GM18499 (cell line): ENCODE measurements around the gene ATP5F1D.

ENCODE experiments used
- ATAC-seq: cut with Tn5 transposase; IDR thresholded peaks from one replicate; pipeline ENCODE4 v1.9.1; 2021; ENCODE audit warnings: moderate number of reproducible peaks; ENCODE audit not compliant: insufficient read depth, unreplicated experiment

Gene ATP5F1D

DNA sequence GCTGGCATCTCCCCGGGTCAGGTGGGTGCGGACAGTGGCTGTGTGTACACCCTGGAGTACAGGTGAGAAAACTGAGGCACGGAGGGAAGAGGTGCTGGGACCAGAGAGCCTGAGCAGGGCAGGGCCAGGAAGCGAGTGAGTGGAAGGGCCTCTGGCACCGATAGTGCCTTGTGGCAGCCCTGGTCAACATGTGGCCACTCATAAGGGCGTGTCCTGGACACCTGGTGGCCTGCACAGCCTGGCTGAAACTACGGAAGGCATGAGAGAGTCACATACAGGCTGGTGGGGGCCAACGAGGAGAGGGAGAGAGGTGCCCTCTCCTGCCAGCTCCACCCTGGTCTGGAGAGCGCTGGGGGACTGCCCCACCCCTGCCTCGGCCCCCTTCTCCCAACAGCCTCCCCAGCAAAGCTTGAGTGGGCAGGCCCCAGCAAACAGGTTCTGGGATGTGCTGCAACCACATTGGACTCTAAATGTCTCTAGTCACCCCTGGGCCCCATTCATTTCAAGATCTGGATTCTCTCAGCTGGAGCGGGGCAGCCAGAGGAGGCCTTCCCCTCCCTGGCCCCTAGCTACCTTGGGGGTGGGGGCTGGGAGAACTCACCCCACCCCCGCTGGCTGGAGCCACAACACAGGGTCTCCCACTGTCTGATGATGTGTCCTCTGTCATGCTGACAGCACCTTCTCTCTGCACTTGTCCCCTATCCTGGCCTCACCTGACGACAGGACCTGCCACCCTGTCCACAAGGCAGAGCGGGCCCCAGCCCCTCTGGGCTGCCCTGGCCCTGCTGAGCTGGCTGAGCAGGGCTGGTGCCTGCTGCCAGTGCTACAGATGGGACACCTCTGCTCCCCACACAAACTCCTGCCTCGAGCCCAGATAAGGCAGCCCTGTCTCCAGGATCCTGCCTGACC, 9.6 kb upstream of the ATP5F1D start:
- no peak for ATAC-seq

DNA sequence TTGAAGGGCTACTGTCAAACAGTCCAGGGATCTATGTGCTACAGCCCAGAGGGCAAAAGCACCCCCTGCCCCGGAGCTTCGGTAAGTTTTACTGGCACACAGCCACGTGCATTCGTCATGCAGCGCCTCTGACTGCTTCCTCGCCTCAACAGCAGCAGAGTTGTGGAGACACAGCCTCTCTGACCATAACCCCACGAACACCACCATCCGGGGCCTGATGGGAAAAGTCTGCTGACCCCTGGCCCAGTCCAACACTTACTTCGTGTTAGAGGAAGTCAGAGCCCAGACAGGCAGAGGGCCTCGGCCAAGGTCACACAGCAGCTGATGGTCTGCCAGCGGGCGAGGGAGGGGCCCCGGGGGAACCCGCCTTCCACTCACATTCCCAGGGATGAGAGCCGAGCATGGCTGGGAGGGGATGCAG, 8.9 kb upstream of the ATP5F1D start:
- no peak for ATAC-seq

DNA sequence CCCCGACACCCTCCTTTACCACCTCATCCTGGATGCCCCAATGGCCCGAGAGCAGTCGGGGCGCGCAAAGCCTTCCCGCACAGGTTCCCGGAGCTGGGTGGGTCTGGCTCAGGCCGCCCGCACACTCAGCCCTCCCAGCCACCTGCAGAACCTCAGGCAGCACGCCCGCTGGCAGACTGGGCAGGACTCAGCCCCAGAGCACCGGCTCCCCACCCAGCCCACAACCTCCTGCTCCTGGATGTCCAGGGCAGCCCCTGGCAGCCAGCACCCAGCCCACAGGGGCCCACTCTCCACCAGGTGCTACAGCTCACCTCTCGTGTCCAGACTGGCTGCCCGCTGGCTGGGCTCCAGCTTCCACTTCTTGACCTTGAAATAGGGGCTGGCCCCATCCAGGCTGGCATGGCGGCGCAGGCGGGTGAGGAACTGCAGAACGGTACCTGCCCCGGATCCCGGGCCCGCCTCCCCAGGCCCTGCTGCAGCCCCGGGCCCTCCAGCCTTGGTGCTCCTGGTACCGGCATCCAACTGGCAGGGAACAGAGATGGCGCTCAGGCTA, 8.4 kb upstream of the ATP5F1D start:
- no peak for ATAC-seq

DNA sequence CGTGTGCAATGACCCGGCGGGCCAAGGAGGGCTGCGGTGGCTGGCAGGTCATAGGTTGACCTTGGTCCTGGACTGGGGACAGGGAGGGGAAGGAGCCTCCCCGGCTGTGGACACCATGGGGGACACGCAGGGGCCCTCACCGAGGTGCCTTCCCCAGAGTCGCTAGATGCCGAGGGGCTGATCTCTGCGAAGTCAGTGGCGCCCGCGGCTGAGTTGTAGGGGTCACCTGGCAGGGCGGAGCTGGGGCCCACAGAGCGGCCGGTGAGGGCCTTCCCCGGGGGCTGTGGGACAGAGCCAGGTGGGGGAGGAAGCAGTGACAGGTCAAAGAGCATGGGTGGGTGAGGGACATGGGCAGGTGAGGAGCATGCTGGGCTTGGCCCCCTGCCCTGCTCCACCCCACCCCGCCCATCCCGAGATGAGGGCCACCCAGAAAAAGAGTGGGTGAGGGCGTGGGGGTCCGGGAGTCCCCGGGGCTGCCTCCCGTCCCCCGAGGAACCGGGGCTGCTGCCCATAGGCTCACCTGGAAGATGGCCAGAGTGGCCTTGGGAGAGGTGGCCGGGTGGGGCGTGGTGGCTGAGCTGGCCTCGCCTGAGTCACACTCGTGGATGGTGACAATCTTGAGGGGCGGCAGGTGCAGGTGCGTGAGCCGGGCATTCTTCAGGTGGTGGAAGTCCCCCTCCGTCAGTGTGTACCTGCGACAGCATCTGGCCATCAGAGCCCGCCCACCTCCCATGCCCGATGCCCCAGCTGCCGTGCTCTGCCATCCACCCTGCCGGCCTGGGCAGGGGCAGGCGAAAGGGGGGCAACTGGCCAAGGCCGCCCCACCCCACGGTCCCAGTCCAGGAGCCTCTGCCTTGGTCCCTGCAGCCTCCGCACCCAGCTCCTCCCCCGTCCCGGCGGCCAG, 7.2 kb upstream of the ATP5F1D start:
- no peak for ATAC-seq

DNA sequence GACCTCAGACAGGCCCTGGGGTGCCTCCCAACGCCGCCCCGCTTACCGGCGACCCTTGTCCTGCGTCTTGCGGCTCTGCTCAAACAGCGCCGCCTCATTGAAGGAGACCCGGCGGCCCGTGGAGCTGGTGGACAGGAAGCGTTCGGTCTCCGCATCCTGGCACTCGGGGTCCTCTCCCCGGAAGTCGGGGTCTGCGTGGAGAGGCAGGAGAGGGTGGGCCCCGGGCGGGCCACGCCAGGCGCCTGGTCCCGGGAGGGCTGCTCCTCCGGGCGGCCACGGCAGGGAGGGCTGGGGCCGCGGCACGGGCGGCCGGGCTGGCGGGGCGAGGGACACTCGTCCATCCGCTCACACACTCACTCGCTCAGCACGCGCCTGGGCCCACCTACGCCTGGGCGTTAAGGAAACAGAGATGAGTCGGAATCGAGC, 6.6 kb upstream of the ATP5F1D start:
- no peak for ATAC-seq

DNA sequence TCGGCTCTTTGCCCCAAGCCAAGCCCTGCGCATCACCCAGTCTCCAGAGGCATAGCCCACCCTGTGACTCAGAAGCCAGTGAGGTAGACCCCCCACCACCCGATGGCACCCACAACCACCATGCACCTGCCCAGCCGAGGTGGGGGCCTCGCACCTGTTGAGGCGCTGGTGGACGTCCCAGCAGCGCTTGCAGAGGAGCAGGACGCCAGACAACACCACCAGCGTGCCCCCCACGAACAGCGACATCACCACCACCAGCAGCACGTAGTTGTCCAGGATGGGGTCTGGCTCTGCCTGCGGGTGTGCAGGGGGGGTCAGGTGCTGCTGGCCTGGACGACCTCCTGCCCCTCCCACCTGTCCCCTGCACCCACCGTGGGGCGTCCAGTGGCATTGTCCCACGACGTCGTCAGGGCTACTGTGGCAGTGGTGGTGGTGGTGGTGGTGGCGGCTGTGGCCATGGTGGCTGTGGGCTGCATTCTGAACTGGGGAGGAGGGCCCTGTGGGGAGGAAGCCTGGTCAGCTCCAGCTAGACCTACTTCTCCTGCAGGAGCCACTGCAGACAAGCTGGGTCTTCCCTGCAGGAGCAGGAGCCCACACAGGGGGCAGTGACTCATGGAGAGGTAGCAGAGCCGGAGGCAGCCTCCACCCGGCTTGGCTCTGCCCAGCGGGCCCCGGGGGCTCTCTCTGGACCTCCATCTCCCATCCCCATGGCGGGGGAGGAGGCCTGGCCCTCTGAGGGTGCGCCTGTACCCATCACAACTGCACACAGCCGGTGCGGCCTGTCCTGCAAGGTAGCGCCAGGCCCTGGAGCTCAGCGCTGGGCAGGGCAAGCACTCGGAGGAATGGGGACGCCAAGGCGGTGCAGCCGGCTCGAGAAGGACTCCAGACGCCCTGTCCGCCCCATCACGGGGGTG, 5.7 kb upstream of the ATP5F1D start:
- ATAC-seq, result no peak

DNA sequence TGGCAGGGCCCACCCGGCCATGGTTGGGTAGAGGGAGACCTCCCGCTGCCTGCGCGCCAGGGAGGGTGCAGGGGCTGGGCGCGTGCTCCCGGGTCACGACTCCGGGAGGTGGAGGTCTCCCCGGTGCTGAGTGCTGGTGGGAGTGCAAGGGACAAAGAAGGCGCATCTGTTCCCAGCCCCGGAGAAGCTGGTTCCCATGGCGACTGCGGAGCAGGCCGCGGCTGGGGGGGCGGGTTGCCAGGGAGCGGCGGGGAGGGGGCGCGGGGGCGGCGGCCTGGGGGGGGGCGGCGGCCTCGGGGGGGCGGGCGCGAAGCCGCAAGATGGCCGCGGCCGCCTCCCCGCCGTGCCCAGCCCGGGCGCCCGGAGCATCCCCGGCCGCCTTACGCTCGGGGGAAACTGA, 5.0 kb upstream of the ATP5F1D start:
- no peak for ATAC-seq

DNA sequence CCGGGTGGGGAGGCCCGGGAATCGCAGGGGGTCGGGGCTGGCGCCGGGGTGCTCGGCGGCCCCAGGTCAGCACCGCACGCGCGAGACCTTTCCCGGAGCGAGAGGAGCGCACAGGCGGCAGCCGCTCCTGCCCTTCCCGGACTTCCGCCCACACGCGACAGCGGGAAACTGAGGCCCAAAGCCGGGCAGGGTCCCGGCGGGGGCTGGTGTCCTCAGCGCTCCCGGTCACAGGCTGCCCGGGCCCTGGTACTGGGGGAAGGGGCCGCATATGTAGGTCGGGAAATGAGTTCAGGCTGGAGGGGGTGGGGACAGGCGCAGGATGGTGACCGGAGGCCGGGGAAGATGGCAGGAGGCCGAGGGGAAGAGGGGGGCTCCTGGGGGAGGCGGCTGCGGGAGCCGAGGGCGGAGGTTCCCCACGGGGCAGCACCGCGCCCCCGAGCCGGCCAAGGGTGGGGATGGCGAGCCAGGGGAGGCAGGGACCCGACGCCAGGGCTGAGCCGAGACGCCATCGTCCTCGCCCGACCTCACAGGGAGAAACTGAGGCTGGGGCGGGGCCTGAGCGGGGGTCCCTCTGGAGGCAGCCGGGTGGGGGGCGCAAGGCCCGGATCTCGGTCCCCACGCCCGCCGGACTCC, 4.4 kb upstream of the ATP5F1D start:
- ATAC-seq, result no peak

DNA sequence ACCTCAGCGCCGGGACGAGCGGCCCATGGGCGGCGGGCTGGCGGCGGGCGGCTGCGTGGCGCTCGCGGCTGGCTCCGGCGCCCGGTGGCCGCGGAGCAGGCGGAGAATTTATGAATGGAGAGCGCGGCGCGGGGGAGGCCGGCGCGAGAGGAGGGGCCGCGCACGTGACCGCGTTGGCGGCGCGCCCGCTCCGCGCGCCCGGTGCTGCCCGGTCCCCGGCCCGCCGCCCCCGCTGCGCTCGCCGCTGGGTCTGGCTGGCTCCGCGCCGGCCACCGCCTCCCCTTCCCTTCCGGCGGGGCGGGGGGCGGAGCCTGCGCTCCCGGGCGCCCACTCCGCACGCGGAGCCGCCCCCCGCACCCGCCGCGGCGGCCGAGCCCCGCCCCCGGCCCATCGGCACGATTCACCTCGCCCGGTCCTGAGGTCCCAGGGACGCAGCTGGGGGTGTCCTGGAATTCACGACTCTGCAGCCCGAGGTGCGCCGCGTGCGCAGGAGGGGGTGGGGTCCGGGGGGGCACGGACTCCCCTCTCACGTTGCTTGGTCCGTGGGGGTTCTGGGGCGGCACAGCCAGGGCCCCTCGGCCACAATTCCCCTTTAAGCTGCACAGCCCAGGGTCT, 3.7 kb upstream of the ATP5F1D start, which contains the start of gene CBARP:
CBARP (minus strand) TSS at position 252 of the 615 bp plus-strand sequence. CDS start 1,905 bp downstream, outside the sequence.
- no peak for ATAC-seq

DNA sequence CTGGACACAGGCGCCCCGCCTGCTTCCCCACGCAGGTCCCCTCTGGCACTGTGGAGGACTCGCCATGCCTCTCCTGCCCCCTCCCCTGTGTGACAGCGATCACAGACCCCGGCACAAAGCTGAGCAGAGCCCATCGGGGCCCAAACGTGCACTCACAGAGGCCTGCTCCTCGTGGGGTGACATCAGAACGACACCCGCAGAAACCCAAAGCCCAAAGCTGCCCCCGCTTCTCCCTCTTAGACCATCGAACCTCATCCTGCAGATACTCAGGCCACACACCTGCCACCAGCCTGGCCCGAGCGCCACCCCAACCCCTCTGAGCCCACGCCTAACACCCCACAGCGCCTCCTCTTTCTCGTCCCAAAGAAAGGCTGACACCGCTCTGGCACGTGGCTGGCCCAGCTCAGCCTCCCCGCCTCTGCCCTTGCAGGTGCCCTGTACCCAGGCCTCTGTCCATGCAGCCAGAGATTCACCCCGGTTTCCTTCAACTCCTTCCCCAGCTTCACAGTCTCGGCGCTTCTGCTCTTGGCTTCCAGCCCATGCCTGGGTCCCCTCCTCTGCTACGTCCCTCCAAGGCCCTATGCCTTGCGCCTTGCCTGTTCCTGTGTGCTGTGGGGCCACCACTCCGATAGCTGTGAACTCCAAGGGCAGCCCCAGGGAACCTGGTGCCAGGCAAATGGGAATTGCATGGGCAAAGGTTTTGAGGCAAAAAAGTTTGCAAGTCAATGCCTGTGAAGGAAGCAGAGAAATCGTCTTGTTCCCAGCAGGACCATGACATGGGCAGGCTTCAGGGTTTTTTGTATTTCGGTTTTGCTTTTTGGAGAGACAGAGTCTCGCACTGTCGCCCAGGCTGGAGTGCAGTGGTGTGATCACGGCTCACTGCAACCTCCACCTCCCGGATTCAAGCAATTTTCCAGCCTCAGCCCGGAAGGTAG, 2.9 kb upstream of the ATP5F1D start:
- ATAC-seq, result no peak

DNA sequence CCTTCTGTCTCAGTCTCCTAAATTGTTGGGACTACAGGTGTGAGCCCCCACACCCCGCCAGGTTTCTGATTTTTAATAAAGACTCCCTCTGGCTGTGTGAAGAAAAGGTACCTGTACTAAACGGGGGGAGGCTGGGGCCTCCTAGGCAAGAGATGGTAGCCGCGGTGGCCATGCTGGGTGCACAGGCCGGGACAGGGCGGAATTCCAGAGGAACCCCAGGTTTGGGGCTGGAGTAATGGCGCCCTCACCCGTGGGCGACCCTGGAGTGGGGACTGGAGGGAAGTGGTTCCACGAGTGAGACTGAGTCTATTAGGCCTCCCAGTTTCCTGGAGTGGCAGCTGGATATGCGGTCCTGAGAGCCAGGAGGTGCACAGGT, 2.1 kb upstream of the ATP5F1D start:
- no peak for ATAC-seq

DNA sequence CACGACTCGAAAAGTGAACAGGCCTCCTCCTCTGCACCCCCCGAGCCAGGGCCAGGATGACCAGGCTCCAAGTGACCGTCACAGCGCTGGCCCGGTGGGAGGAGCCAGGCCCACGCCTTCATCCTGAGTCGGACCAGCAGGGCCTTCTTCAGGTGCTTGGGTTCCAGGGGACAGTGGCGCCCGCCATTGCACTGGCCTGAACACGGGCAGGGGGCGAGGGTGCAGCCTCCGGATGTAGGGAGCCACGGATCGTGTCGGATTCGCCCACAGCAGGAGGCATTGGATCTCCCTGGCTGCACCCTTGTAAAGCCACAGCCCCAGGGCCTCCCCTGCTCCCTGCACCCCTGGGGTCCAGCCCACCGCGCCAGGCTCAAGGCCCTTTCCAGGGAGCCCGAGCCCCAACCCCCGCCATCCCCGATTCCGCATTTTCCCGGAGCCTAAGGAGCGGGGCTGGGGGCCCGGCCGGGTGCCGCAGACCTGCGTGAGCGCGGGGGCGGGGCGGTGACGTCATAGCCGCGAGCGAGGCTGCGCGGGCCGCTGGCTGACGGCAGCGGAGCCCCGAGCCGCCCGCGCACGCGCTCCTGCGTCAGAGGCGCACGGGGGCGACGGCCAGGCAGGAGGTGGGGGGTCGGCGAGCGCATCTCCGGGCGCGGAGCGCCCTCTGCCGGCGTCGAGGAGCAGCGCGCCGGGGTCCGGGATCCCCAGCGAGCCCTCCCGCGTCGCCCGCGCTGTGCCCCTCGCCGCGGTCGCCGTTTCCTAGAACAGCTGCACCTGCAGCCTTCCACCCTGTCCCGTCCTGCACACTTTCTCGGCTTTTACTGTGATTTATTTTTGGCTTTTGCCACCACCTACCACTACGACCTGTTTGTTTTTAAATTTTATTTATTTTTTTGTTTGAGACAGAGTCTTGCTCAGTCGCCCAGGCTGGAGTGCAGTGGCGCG, 1.5 kb upstream of the ATP5F1D start:
- no peak for ATAC-seq

DNA sequence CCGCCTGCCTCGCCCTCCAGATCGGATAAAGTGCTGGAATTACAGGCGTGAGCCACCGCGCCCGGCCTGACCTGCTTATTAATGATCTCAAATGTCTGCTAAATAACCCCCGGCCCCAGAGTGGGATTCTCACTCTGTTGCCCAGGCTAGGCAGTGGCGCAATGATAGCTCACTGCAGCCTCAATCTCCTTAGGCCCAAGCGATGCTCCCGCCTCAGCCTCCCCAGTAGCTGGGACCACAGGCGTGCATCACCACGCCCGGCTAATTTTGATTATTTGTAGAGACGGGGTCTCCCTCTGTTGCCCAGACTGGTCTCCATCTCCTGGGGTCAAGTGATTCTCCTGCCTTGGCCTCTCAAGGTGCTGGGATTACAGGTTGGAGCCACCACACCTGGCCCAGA, 626 bp upstream of the ATP5F1D start:
- ATAC-seq, result no peak

DNA sequence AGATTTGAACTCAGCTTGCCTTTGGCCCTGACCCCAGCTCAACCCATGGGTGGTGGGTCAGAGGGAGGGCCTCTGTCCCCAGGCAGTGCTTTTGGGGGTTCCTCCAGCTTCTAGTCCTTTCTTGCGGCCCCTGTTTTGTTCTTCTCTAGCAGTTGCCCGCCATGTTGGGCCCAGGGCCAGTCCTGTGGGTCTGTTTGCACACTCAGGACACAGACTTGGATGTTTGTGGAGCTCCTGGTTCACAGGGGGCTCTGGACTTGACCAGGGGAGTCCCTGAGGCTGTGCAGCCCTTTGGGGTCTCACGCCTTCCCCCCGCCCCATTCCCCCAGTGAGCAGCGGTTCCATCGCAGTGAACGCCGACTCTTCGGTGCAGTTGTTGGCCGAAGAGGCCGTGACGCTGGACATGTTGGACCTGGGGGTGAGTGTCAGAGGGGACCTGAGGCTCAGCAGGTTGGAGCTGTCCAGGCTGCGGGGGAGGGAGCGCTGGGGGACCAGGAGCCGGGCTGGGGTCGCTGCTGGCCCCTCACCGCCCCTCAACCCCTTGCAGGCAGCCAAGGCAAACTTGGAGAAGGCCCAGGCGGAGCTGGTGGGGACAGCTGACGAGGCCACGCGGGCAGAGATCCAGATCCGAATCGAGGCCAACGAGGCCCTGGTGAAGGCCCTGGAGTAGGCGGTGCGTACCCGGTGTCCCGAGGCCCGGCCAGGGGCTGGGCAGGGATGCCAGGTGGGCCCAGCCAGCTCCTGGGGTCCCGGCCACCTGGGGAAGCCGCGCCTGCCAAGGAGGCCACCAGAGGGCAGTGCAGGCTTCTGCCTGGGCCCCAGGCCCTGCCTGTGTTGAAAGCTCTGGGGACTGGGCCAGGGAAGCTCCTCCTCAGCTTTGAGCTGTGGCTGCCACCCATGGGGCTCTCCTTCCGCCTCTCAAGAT, 2.5 kb downstream of the ATP5F1D start:
- ATAC-seq, result no peak

DNA sequence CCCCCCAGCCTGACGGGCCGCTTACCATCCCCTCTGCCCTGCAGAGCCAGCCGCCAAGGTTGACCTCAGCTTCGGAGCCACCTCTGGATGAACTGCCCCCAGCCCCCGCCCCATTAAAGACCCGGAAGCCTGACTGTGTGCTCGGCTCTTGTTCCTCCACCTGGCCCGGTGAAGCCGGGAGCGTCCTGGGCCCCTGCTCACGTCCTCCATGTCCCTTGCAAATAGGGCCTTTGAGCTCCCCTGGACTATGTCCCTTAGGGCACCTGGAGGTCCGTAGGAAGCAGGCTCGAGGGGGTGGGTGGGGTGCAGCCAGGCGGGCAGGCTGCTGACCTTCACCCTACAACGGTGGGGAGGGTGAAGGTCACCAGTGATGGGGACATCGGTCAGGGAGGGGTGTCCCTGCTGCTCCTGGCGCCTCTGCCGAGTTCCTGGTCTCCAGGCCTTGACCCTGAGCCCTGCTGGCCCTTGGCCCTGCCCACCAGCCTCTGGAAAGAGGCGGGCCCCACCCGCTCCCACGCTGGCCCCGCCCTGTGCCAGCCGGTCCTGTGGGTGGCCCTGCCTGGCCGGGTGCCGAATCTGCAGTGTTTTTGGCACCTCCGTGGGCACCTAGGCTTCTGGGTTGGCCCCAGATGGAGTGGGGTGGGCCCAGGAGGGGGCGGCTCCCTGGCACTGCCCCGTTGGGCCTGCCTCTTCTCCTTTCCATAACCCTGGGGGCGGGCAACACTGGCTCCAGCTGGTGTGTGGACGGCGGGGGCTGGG, 3.3 kb downstream of the ATP5F1D start:
- no peak for ATAC-seq
